ENCODE results near the gene ARHGAP26. TPM values are rescaled to one million over a fixed set of nuclear protein-coding genes. Genes with fewer than 3 reads are reported as not detected.

ARHGAP26 gene
- total RNA-seq, 1 donor from 2014 or later = 17.1 TPM

DNA sequence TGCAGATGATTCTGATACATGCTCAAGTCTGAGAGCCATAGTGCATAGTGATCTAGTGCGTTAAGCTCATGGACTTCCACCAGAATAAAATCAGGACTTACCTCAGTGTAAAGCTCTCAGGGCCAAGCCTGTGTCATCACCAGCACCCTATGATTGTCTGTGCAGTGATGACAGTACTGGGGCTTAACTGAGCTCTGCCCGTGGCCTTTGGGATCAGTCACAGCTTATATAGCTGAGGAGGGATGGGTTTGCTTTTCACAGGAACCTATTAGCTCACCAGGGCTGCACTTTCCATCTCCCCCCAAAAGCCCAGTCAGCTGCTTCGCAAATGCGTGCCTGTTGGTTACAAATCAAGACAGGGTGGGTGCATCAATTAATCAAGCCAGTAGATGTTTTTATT lies 386.4 kb downstream of the ARHGAP26 start:
- TF ChIP-seq, protein P1, sequence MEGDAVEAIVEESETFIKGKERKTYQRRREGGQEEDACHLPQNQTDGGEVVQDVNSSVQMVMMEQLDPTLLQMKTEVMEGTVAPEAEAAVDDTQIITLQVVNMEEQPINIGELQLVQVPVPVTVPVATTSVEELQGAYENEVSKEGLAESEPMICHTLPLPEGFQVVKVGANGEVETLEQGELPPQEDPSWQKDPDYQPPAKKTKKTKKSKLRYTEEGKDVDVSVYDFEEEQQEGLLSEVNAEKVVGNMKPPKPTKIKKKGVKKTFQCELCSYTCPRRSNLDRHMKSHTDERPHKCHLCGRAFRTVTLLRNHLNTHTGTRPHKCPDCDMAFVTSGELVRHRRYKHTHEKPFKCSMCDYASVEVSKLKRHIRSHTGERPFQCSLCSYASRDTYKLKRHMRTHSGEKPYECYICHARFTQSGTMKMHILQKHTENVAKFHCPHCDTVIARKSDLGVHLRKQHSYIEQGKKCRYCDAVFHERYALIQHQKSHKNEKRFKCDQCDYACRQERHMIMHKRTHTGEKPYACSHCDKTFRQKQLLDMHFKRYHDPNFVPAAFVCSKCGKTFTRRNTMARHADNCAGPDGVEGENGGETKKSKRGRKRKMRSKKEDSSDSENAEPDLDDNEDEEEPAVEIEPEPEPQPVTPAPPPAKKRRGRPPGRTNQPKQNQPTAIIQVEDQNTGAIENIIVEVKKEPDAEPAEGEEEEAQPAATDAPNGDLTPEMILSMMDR (IDR thresholded peaks at IDR 0.05; ENCODE audit: insufficient read depth, low read length, severe bottlenecking) = no peak
- Histone ChIP-seq H3K27me3 (ENCODE audit: control insufficient read depth, insufficient read depth, low read length) (no peaks in the 10 kb centered on the region), H3K36me3 (ENCODE audit: control insufficient read depth, insufficient read depth, low read length) (no peaks in the 10 kb centered on the region), H3K4me3 (ENCODE audit: low read depth, low read length) (no peak overlapping the region)
- DNase-seq (ENCODE audit: low read depth) (no peak), FAIRE-seq (no peak)

DNA sequence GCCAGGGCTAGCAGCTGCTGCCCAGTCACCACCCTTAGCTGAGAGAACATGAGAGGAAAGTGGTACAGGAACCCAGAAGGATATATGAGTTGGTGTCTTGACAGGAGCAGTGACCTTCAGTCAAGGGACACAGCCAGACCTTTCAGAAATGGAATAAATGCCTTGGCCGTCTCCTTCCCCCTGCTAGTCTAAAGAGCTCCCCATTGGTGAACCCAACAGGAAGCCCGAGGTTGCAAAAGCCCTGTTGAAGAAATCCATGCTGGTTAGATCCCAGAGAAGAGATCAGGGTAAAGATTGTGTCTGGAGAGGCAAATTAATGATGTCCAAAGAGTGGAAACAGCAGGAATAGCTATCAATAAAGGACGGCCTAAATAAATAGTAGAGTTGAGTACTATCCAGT lies 388.9 kb downstream of the ARHGAP26 start:
- DNase-seq (ENCODE audit: low read depth) = no peak
- no peak for FAIRE-seq
- Histone ChIP-seq H3K27me3 (ENCODE audit: control insufficient read depth, insufficient read depth, low read length) (no peaks in the 10 kb centered on the region), H3K4me3 (ENCODE audit: low read depth, low read length) (no peak overlapping the region), H3K36me3 (ENCODE audit: control insufficient read depth, insufficient read depth, low read length) (no peaks in the 10 kb centered on the region)
- TF ChIP-seq, protein P1 (IDR thresholded peaks at IDR 0.05; ENCODE audit: insufficient read depth, low read length, severe bottlenecking) = no peak

GRCh38 chr5:143161885-143162540 lies 391.8 kb downstream of the ARHGAP26 start:
- FAIRE-seq (peak; percentile 64), DNase-seq (ENCODE audit: low read depth) (peak; percentile 61)
- no peaks in the 10 kb centered on the region for H3K36me3 ChIP-seq (ENCODE audit: control insufficient read depth, insufficient read depth, low read length)
- H3K4me3 ChIP-seq (ENCODE audit: low read depth, low read length) = no peak overlapping the region
- TF ChIP-seq, protein P1 (IDR thresholded peaks at IDR 0.05; ENCODE audit: insufficient read depth, low read length, severe bottlenecking) = no peak
- no peaks in the 10 kb centered on the region for H3K27me3 ChIP-seq (ENCODE audit: control insufficient read depth, insufficient read depth, low read length)

DNA sequence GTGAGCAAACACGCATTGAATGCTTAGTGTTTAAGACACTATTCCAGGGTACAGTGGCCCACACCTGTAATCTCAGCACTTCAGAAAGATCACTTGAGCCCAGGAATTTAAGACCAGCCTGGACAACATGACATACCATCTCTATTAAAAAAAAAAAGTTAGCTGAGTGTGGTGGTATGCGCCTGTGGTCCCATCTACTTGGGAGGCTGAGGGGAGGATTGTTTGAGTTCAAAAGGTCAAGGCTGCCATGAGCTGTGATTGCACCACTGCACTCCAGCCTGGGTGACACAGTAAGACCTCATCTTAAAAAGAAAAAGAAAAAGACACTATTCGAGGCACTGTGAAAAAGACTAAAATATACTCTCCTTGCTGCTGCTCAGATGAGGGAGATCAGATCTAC lies 392.6 kb downstream of the ARHGAP26 start:
- Histone ChIP-seq H3K36me3 (ENCODE audit: control insufficient read depth, insufficient read depth, low read length) (no peaks in the 10 kb centered on the region), H3K27me3 (ENCODE audit: control insufficient read depth, insufficient read depth, low read length) (no peaks in the 10 kb centered on the region), H3K4me3 (ENCODE audit: low read depth, low read length) (no peak overlapping the region)
- TF ChIP-seq, protein P1 (IDR thresholded peaks at IDR 0.05; ENCODE audit: insufficient read depth, low read length, severe bottlenecking) = no peak
- DNase-seq (ENCODE audit: low read depth) (no peak), FAIRE-seq (no peak)

DNA sequence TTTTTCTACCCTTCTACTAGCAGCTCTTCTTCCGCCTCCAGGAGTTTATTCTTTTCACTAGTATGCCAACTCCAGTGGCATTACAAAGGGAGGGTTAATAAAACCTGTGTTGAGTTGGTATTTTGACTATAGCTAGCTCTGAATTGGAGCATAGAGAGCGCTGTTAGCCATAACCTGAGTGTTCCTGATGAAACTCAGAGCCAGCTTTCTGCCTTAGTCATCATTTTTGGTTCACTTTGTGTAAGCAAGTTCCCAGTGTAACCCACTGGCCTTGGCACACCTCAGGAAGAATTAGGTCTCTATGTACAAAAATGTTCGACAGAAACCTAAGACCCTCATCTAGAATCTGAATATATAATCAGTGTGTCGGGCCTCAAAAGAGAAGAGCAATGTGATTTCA lies 394.4 kb downstream of the ARHGAP26 start:
- H3K4me3 ChIP-seq (ENCODE audit: low read depth, low read length) = no peak overlapping the region
- no peaks in the 10 kb centered on the region for H3K36me3 ChIP-seq (ENCODE audit: control insufficient read depth, insufficient read depth, low read length)
- no peak for FAIRE-seq
- DNase-seq (ENCODE audit: low read depth) = no peak
- TF ChIP-seq, protein P1 (IDR thresholded peaks at IDR 0.05; ENCODE audit: insufficient read depth, low read length, severe bottlenecking) = no peak
- H3K27me3 ChIP-seq (ENCODE audit: control insufficient read depth, insufficient read depth, low read length) = no peaks in the 10 kb centered on the region

Data from bronchial epithelial cell (primary cell).